OCI-LY3 (cell line): ENCODE data around the gene CDK4.

Experiments
- H2AFZ ChIP-seq: fragments of 200-600, 300-600 bp; shearing (Covaris generic); 2 replicates; pipeline ENCODE4 v1.6.0; 2014; ENCODE audit warnings: antibody characterized with exemption, low read depth, low read length
- H3K27ac ChIP-seq: fragments of 200-600, 300-600 bp; sonication (generic); 2 replicates; pipeline ENCODE4 v1.5.1; 2014; ENCODE audit warnings: mild to moderate bottlenecking, low read length, moderate library complexity, mixed read lengths
- H3K27me3 ChIP-seq: fragments of 200-600, 300-600 bp; sonication (generic); 2 replicates; pipeline ENCODE4 v1.6.1; 2014; ENCODE audit warnings: low read depth, low read length, mixed read lengths
- H3K36me3 ChIP-seq: fragments of 200-600, 300-600 bp; sonication (generic); replicated peaks from 2 replicates; pipeline ENCODE3; 2014; ENCODE audit warnings: low read depth, low read length, mixed read lengths
- H3K4me1 ChIP-seq: fragments of 300-600, 200-600 bp; sonication (generic); 2 replicates; pipeline ENCODE4 v1.6.1; 2014; ENCODE audit warnings: low read length, mixed read lengths
- H3K4me2 ChIP-seq: fragments of 200-600, 300-600 bp; sonication (generic); 2 replicates; pipeline ENCODE4 v1.6.1; 2014; ENCODE audit warnings: low read length, mixed read lengths
- H3K4me3 ChIP-seq: fragments of 300-600, 200-600 bp; sonication (generic); 2 replicates; pipeline ENCODE4 v1.5.1; 2014; ENCODE audit warnings: antibody characterized with exemption, mild to moderate bottlenecking, low read length, moderate library complexity
- H3K79me2 ChIP-seq: fragments of 300-600, 200-600 bp; shearing (Covaris generic); 2 replicates; pipeline ENCODE4 v1.6.1; 2014; ENCODE audit warnings: mild to moderate bottlenecking, low read length, mixed read lengths
- H3K9ac ChIP-seq: fragments of 300-600, 200-600 bp; shearing (Covaris generic); 2 replicates; pipeline ENCODE4 v1.6.0; 2014; ENCODE audit warnings: mild to moderate bottlenecking, low read length, moderate library complexity
- H3K9me3 ChIP-seq: fragments of 200-600, 300-600 bp; shearing (Covaris generic); 2 replicates; pipeline ENCODE4 v1.6.1; 2014; ENCODE audit warnings: low read length, mixed read lengths; ENCODE audit not compliant: insufficient read depth
- H4K20me1 ChIP-seq: fragments of 200-600, 300-600 bp; sonication (generic); 2 replicates; pipeline ENCODE4 v1.6.1; 2016; ENCODE audit warnings: low read length, mixed read lengths; ENCODE audit not compliant: insufficient read depth
- EZH2phosphoT487 ChIP-seq: fragments of 200-600 bp; shearing (Covaris generic); IDR thresholded peaks from 2 replicates; pipeline ENCODE4 v1.6.1; 2018; ENCODE audit warnings: antibody characterized with exemption, mixed run types, low read depth
- TF ChIP-seq, protein P1 (sequence below): fragments of 200-600, 300-600 bp; sonication (generic); IDR thresholded peaks from 2 replicates; pipeline ENCODE4 v1.5.1; 2014; ENCODE audit warnings: antibody characterized with exemption, low read length, low read depth

The CDK4 gene

DNA sequence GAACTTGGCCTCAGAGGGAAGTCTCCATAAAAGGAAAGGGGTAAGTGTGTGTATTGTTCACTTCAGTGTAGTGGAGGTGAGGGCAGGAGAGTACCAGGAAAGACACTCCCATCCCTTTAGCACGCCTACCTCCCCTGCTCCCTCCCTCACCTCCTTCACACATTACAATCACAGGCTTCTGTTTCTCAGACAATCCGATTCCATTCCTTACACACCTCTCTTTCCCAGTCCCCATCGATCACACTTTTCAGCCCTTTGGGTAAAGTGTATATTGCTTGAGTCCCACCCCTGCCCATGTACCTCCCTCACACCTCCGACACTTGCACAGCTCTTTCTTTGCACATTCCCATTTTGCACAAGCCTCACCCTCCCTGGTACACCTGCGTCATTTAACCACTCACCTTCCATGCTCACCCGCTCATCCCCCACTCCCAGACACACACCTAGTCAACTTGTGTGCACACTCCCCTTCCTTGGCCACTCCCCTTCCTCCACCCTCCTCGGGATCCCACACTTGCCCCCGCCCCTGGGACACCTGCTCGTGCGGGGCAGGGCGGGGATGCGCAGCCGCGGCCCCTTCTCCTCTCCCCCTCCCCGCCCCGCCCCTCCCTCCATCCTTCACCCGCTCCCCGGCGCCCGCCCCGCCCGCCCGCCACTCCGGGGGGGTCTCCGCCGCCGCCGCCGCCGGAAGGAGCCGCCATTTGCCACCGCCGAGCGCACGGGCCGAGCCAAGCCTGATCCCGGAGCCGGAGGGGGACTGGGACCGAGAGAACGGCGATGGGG is 2.5 kb upstream of the CDK4 start, which contains the start of gene MARCHF9:
Gene MARCHF9, plus strand, starts transcription at position 693 of the 783 bp plus-strand sequence. CDS start 426 bp downstream, outside the sequence.
- Histone ChIP-seq H3K9ac (peak within 1 kb of the TSS; percentile 94), H3K79me2 (peaks cover 62% of the 10 kb centered on the region), H3K4me2 (peak within 1 kb of the TSS; percentile 99), H3K27me3 (no peaks in the 10 kb centered on the region), H3K4me1 (peaks cover 32% of the 10 kb centered on the region), H2AFZ (no peak within 1 kb of the TSS), H3K4me3 (peak within 1 kb of the TSS; percentile 82), H3K36me3 (peaks cover 38% of the 10 kb centered on the region), H3K27ac (peak within 1 kb of the TSS; percentile 92), H3K9me3 (no peaks in the 10 kb centered on the region), H4K20me1 (peaks cover 8% of the 10 kb centered on the region)
- TF ChIP-seq, protein P1, sequence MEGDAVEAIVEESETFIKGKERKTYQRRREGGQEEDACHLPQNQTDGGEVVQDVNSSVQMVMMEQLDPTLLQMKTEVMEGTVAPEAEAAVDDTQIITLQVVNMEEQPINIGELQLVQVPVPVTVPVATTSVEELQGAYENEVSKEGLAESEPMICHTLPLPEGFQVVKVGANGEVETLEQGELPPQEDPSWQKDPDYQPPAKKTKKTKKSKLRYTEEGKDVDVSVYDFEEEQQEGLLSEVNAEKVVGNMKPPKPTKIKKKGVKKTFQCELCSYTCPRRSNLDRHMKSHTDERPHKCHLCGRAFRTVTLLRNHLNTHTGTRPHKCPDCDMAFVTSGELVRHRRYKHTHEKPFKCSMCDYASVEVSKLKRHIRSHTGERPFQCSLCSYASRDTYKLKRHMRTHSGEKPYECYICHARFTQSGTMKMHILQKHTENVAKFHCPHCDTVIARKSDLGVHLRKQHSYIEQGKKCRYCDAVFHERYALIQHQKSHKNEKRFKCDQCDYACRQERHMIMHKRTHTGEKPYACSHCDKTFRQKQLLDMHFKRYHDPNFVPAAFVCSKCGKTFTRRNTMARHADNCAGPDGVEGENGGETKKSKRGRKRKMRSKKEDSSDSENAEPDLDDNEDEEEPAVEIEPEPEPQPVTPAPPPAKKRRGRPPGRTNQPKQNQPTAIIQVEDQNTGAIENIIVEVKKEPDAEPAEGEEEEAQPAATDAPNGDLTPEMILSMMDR: no peak
- TF ChIP-seq EZH2phosphoT487: no peak

DNA sequence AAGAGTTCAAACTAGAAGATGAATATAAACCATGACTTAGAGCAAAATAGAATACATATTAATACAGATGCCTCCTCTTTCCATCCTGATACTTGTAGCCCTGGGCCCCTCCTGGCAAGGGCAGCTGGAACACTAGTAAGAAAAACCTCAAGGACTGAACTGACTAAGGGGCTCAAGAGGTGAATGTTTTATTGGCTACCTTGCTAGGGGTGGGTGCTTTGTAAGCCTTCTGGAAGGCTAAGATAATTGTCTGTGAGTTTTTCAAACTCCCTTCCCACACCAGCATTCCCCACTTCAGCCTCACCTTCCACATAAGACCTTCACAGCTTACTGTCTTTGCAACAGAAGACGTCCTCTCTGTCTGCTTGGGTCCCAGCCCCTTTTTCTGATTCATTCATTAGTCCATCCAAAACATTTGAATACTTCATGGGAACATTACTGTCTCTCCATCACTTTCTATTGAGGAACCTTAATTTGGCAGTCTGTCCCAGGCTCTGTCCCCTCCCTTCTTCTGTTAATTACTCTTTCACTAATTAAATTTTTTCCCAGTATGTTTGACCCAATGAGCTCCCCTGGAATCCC is 1.7 kb upstream of the CDK4 start:
- peaks cover 64% of the 10 kb centered on the region for H3K79me2 ChIP-seq
- H3K9me3 ChIP-seq: no peaks in the 10 kb centered on the region
- H4K20me1 ChIP-seq: 0 out of 2 replicates have a peak, but pooled peaks cover 2% of the 10 kb centered on the region
- no peaks in the 10 kb centered on the region for H3K27me3 ChIP-seq
- no peak for TF ChIP-seq EZH2phosphoT487
- TF ChIP-seq, protein P1: no peak
- H2AFZ ChIP-seq: no peak overlapping the region
- H3K4me1 ChIP-seq: peaks cover 32% of the 10 kb centered on the region
- no peak overlapping the region for H3K9ac ChIP-seq
- H3K4me2 ChIP-seq: peak overlapping the region; percentile 62
- H3K4me3 ChIP-seq: peak overlapping the region; percentile 82
- no peak overlapping the region for H3K27ac ChIP-seq
- peaks cover 40% of the 10 kb centered on the region for H3K36me3 ChIP-seq

GRCh38 chr12:57752668-57753000 is 524 bp upstream of the CDK4 start:
- no peaks in the 10 kb centered on the region for H3K27me3 ChIP-seq
- no peak overlapping the region for H2AFZ ChIP-seq
- H3K4me3 ChIP-seq: peak overlapping the region; percentile 74
- H3K79me2 ChIP-seq: peaks cover 57% of the 10 kb centered on the region
- peaks cover 35% of the 10 kb centered on the region for H3K4me1 ChIP-seq
- TF ChIP-seq, protein P1: no peak
- TF ChIP-seq EZH2phosphoT487: no peak
- H4K20me1 ChIP-seq: no peaks in the 10 kb centered on the region
- H3K4me2 ChIP-seq: peak overlapping the region; percentile 79
- H3K36me3 ChIP-seq: peaks cover 35% of the 10 kb centered on the region
- H3K27ac ChIP-seq: peak overlapping the region; percentile 11; the same call in 1 of the 2 replicates
- H3K9ac ChIP-seq: peak overlapping the region; percentile 48
- H3K9me3 ChIP-seq: no peaks in the 10 kb centered on the region

GRCh38 chr12:57751432-57751787 is 700 bp downstream of the CDK4 start:
- H3K79me2 ChIP-seq: peaks cover 48% of the 10 kb centered on the region
- TF ChIP-seq, protein P1: no peak
- no peak for TF ChIP-seq EZH2phosphoT487
- peak overlapping the region; percentile 57 for H3K27ac ChIP-seq
- peaks cover 28% of the 10 kb centered on the region for H3K4me1 ChIP-seq
- H3K4me2 ChIP-seq: peak overlapping the region; percentile 88
- H2AFZ ChIP-seq: no peak overlapping the region
- H3K4me3 ChIP-seq: peak overlapping the region; percentile 87
- H4K20me1 ChIP-seq: no peaks in the 10 kb centered on the region
- H3K27me3 ChIP-seq: no peaks in the 10 kb centered on the region
- H3K36me3 ChIP-seq: peaks cover 35% of the 10 kb centered on the region
- H3K9ac ChIP-seq: peak overlapping the region; percentile 90
- no peaks in the 10 kb centered on the region for H3K9me3 ChIP-seq
